ENCODE measurements around the gene S100A10. TPM values are rescaled to one million over a fixed set of nuclear protein-coding genes. Genes with fewer than 3 reads are reported as not detected.

S100A10 gene
- total RNA-seq, 1 experiment from 2014 or later: 160 TPM

- no peak overlapping the region for H3K14ac ChIP-seq (ENCODE audit: insufficient read depth, low read length)
- no CpG with 5 or more reads among the region's 5 CpGs for WGBS (ENCODE audit: extremely low coverage, insufficient read length, low lambda C conversion rate)
- H4K91ac ChIP-seq (ENCODE audit: insufficient read length, low read depth, low read length): no peak overlapping the region
- no peak overlapping the region for H2BK5ac ChIP-seq (ENCODE audit: insufficient read length, low read length)
- DNase-seq: no peak
- H3K36me3 Mint-ChIP-seq (ENCODE audit: insufficient read depth in 1 of 3, low read depth in 3 of 3): peaks cover 0 to 41% (median 17%) of the 10 kb centered on the region in 3 experiments; a peak in 6 of 7 replicates
- H4K20me1 ChIP-seq (ENCODE audit: control insufficient read depth, insufficient read depth, insufficient read length): no peaks in the 10 kb centered on the region
- H3K79me1 ChIP-seq (ENCODE audit: insufficient read depth, low read depth, low read length, poor library complexity, severe bottlenecking): no peaks in the 10 kb centered on the region
- no peak overlapping the region for H3T11ph ChIP-seq (ENCODE audit: low read length)
- no peaks in the 10 kb centered on the region for H3K27me3 ChIP-seq (ENCODE audit: insufficient read depth, low read length)
- H4K8ac ChIP-seq (replicated peaks; ENCODE audit: insufficient read length, low read depth, low read length): no peak overlapping the region
- H3K27ac Mint-ChIP-seq: peak overlapping the region in 1 of 3 experiments; percentile 21; a peak in 2 of 7 replicates
- H3K56ac ChIP-seq (ENCODE audit: insufficient read length, low read depth, low read length): no peak overlapping the region
- H3K9ac ChIP-seq (ENCODE audit: extremely low read depth, insufficient read length, low read length): no peak overlapping the region
- H3K23ac ChIP-seq (ENCODE audit: insufficient read length, low read depth, low read length): no peak overlapping the region
- no peaks in the 10 kb centered on the region for H3K4me1 ChIP-seq (ENCODE audit: insufficient read depth, low read length)
- no peak overlapping the region for H3K18ac ChIP-seq (ENCODE audit: insufficient read length, low read depth, low read length)
- no peaks in the 10 kb centered on the region for H3K79me2 ChIP-seq (ENCODE audit: insufficient read depth, low read length)
- H2BK15ac ChIP-seq (ENCODE audit: low read depth, low read length): no peak overlapping the region
- no peak overlapping the region for H2BK120ac ChIP-seq (ENCODE audit: low read depth, low read length, poor library complexity, severe bottlenecking)
- no peak overlapping the region for H2BK12ac ChIP-seq (ENCODE audit: insufficient read length, low read depth, low read length)
- no peak for TF ChIP-seq CTCF (conservative IDR thresholded peaks at IDR 0.05)
- H2BK20ac ChIP-seq (ENCODE audit: low read depth, low read length, poor library complexity, severe bottlenecking): no peak overlapping the region
- no peak overlapping the region for H3K4ac ChIP-seq (ENCODE audit: low read depth, low read length)
- no peaks in the 10 kb centered on the region for H3K27me3 Mint-ChIP-seq (ENCODE audit: low read depth)
- no peak overlapping the region for H3K27ac ChIP-seq (ENCODE audit: insufficient read length, low read depth, low read length)
- no peaks in the 10 kb centered on the region for H3K9me3 ChIP-seq (ENCODE audit: control insufficient read depth, low read depth, low read length)
- no peak overlapping the region for H2AK5ac ChIP-seq (ENCODE audit: insufficient read length, low read length)
- no peaks in the 10 kb centered on the region for H3K9me3 Mint-ChIP-seq
- H3K4me1 Mint-ChIP-seq: peaks cover 5% of the 10 kb centered on the region in 2 experiments; a peak in 3 of 4 replicates
- no peak overlapping the region for H3K4me3 Mint-ChIP-seq
- no peak overlapping the region for H2AFZ ChIP-seq (ENCODE audit: low read length)
- no peak overlapping the region for H3K4me2 ChIP-seq (ENCODE audit: insufficient read depth, insufficient read length, low read length)
- H4K5ac ChIP-seq (ENCODE audit: insufficient read length, low read depth, low read length): no peak overlapping the region
- no peaks in the 10 kb centered on the region for H3K23me2 ChIP-seq (ENCODE audit: insufficient read length, low read depth, low read length, poor library complexity, severe bottlenecking)
Observed at GRCh38 chr1:151980287-151981177, 13.1 kb downstream of the S100A10 start.

Data from H9 (cell line).